Upper lobe of left lung (tissue), 6 donors: ENCODE measurements around the gene TAMALIN. TPM values are rescaled to one million over a fixed set of nuclear protein-coding genes. Genes with fewer than 3 reads are reported as not detected.

ENCODE experiments used
- ATAC-seq, 2 donors: fragments of 200-7000 bp; cut with Tn5 transposase; one replicate each; pipeline ENCODE4 v1.9.1; 2022; ENCODE audit warnings: mild to moderate bottlenecking in 2 of 2, moderate library complexity in 2 of 2; ENCODE audit not compliant: low FRiP score in 2 of 2
- DNase-seq, 2 donors: peaks; one replicate each; pipeline ENCODE4 v3.0.0-alpha.2; 2019 to 2020
- H3K27ac ChIP-seq, 4 donors: fragments of 200-600 bp; sonication (generic); one replicate each; pipeline ENCODE4 v1.5.1; 2016 to 2019
- H3K27me3 ChIP-seq, 4 donors: fragments of 200-600 bp; sonication (generic); one replicate each; pipeline ENCODE4 v1.5.1; 2017 to 2019
- H3K36me3 ChIP-seq, 4 donors: fragments of 200-600 bp; sonication (generic); one replicate each; pipeline ENCODE4 v1.5.1; 2016 to 2019
- H3K4me1 ChIP-seq, 4 donors: fragments of 200-600 bp; sonication (generic); one replicate each; pipeline ENCODE4 v1.5.1; 2018 to 2019
- H3K4me3 ChIP-seq, 4 donors: fragments of 200-600 bp; sonication (generic); one replicate each; pipeline ENCODE4 v1.5.1; 2017 to 2019; ENCODE audit warnings: mild to moderate bottlenecking in 2 of 4, moderate library complexity in 1 of 4
- H3K9me3 ChIP-seq, 4 donors: fragments of 200-600 bp; sonication (generic); one replicate each; pipeline ENCODE4 v1.5.1; 2018 to 2019
- CTCF ChIP-seq, 6 experiments: fragments of 450-650 bp in 4 of 6; fragments of 200-600 bp in 2 of 6; sonication (generic) in 2 of 6; IDR thresholded peaks; one replicate each; pipeline ENCODE4 v1.5.1; 2016 to 2019; ENCODE audit warnings: antibody characterized with exemption in 6 of 6
- EP300 ChIP-seq, 4 donors: sonication (generic); formaldehyde crosslinking; IDR thresholded peaks; one replicate each; pipeline ENCODE4 v1.5.1; 2017; ENCODE audit warnings: antibody characterized with exemption in 4 of 4, control low read depth in 2 of 4
- POLR2A ChIP-seq, 4 donors: fragments of 450-650 bp; IDR thresholded peaks; one replicate each; pipeline ENCODE4 v1.5.1; 2016 to 2017; ENCODE audit warnings: antibody characterized with exemption in 4 of 4, mild to moderate bottlenecking in 2 of 4
- POLR2AphosphoS5 ChIP-seq, 2 donors: sonication (generic); formaldehyde crosslinking; IDR thresholded peaks; one replicate each; pipeline ENCODE4 v1.5.1; 2017; ENCODE audit warnings: antibody characterized with exemption in 2 of 2
- whole genome bisulfite sequencing, 2 donors: methylation state at CpG; one replicate each; pipeline ENCODE4 v1.1.5; 2017 to 2018; 5-methylcytosine and 5-hydroxymethylcytosine counted together
- total RNA-seq, 6 donors: library from RNA; depleted of rRNA in 4 of 6; stranded (reverse); fragments of >200 nt in 4 of 6; gene quantifications; one replicate each; pipeline versions ENCODE4 v1.1.0 to v1.2.1, GENCODE V29; 2016 to 2021
- donor health status: DM: no; HTN: no; CAD: no; lungs with moderate emphysema.
- donor health status: DM: no; HTN: yes; CAD: no; lungs with severe emphysema.

The TAMALIN gene
- total RNA-seq, 6 donors from 2014 or later = 52.3 to 170 (median 73.7) TPM

- Histone ChIP-seq H3K27me3 (no peaks in the 10 kb centered on the region), H3K36me3 (peaks cover 0 to 30% (median 23%) of the 10 kb centered on the region in 4 donors), H3K27ac (no peak overlapping the region), H3K4me3 (no peak overlapping the region), H3K4me1 (peaks cover 0 to 9% (median 0%) of the 10 kb centered on the region in 4 donors), H3K9me3 (no peaks in the 10 kb centered on the region)
- 74 to 78% methylated on average over 5 of the region's 5 CpGs for WGBS, 2 donors
- no peak for ATAC-seq
- no peak for TF ChIP-seq POLR2AphosphoS5 (IDR thresholded peaks at IDR 0.05)
- no peak for TF ChIP-seq CTCF (IDR thresholded peaks at IDR 0.05)
- TF ChIP-seq POLR2A (IDR thresholded peaks at IDR 0.05) = no peak
- no peak for TF ChIP-seq EP300 (IDR thresholded peaks at IDR 0.05)
- no peak for DNase-seq
Observed at GRCh38 chr12:51997136-51997535, 9.6 kb upstream of the TAMALIN start.

- WGBS, 2 donors = 95% methylated on average over 5 of the region's 8 CpGs; no CpG with 5 or more reads in 1 of the 2 donors
- no peak for ATAC-seq
- peaks cover 0 to 3% (median 0%) of the 10 kb centered on the region in 4 donors for H3K36me3 ChIP-seq
- no peak overlapping the region for H3K27ac ChIP-seq
- no peaks in the 10 kb centered on the region for H3K9me3 ChIP-seq
- peaks cover 0 to 17% (median 8%) of the 10 kb centered on the region in 4 donors for H3K27me3 ChIP-seq
- TF ChIP-seq POLR2A (IDR thresholded peaks at IDR 0.05) (no peak), CTCF (IDR thresholded peaks at IDR 0.05) (no peak), POLR2AphosphoS5 (IDR thresholded peaks at IDR 0.05) (no peak), EP300 (IDR thresholded peaks at IDR 0.05) (no peak)
- peaks cover 23 to 39% (median 32%) of the 10 kb centered on the region in 4 donors for H3K4me1 ChIP-seq
- no peak for DNase-seq
- H3K4me3 ChIP-seq = no peak overlapping the region
Observed at GRCh38 chr12:52003016-52003550, 3.7 kb upstream of the TAMALIN start.

GRCh38 chr12:52003591-52003990 is 3.2 kb upstream of the TAMALIN start:
- Histone ChIP-seq H3K27me3 (peaks cover 0 to 17% (median 8%) of the 10 kb centered on the region in 4 donors), H3K4me1 (peaks cover 24 to 44% (median 32%) of the 10 kb centered on the region in 4 donors), H3K36me3 (peaks cover 0 to 8% (median 0%) of the 10 kb centered on the region in 4 donors), H3K27ac (no peak overlapping the region), H3K4me3 (no peak overlapping the region), H3K9me3 (no peaks in the 10 kb centered on the region)
- TF ChIP-seq CTCF (IDR thresholded peaks at IDR 0.05) = no peak
- TF ChIP-seq POLR2AphosphoS5 (IDR thresholded peaks at IDR 0.05) = no peak
- ATAC-seq (no peak), DNase-seq (no peak)
- 60 to 75% methylated on average over 6 of the region's 6 CpGs for WGBS, 2 donors

GRCh38 chr12:52004042-52004648 is 2.6 kb upstream of the TAMALIN start:
- Histone ChIP-seq H3K36me3 (peaks cover 0 to 13% (median 0%) of the 10 kb centered on the region in 4 donors), H3K27ac (peak overlapping the region in 1 of 4 donors; percentile 38), H3K9me3 (no peaks in the 10 kb centered on the region), H3K4me1 (peaks cover 28 to 46% (median 32%) of the 10 kb centered on the region in 4 donors), H3K27me3 (peaks cover 0 to 17% (median 8%) of the 10 kb centered on the region in 4 donors), H3K4me3 (no peak overlapping the region)
- ATAC-seq (peak in 1 of 2 donors; percentile 7), DNase-seq (peak in 1 of 2 donors; percentile 61)
- 51 to 90% methylated on average over 2 to 5 of the region's 5 CpGs for WGBS, 2 donors
- no peak for TF ChIP-seq POLR2A (IDR thresholded peaks at IDR 0.05)
- TF ChIP-seq CTCF (IDR thresholded peaks at IDR 0.05) = peak; percentile 61 to 78 (median 65)
- no peak for TF ChIP-seq EP300 (IDR thresholded peaks at IDR 0.05)
- no peak for TF ChIP-seq POLR2AphosphoS5 (IDR thresholded peaks at IDR 0.05)
